Measurements from ENCODE around the gene BGN. TPM values are rescaled to one million over a fixed set of nuclear protein-coding genes. Genes with fewer than 3 reads are reported as not detected.

The BGN gene
- total and polyA plus RNA-seq, 2 donors from 2014 or later, result 164 to 288 TPM

DNA sequence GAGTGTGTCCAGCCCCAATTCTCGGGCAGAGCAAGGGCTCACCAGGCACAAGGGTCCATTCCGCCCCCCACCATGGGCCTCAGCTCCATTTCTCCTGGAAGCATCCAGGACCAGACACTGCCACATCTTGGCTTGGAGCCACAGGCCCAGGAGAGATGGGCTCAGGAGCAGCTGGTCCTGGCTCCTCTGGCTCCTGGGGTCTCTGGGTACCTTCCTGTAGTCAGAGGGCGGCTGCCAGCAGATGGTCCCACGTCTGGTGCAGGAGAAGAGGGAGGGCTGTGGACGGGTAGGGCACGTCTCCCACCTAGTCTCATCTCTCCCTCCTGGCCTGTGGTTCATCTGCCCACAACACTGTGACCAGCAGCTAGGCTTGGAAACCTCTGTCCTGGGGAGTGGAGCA, 30.7 kb downstream of the BGN start:
- no peaks in the 10 kb centered on the region for H3K4me1 ChIP-seq (ENCODE audit: control insufficient read depth in 2 of 3, insufficient read depth in 2 of 3, low read depth in 1 of 3, low read length in 3 of 3)
- H3K36me3 ChIP-seq (ENCODE audit: control insufficient read depth in 2 of 3, insufficient read depth in 3 of 3, low read length in 3 of 3), result no peaks in the 10 kb centered on the region
- no peak for DNase-seq
- H3K9ac ChIP-seq (ENCODE audit: low read length in 3 of 3), result no peak overlapping the region
- H3K4me3 ChIP-seq (ENCODE audit: low read length in 3 of 3), result no peak overlapping the region
- H3K9me3 ChIP-seq (ENCODE audit: control insufficient read depth in 2 of 3, insufficient read depth in 1 of 3, low read length in 3 of 3), result no peaks in the 10 kb centered on the region
- no peak for FAIRE-seq
- intact Hi-C loops (cut with DNase I), result no loop called here
- H3K27me3 ChIP-seq (ENCODE audit: control insufficient read depth, insufficient read depth, low read length), result no peaks in the 10 kb centered on the region
- H3K27ac ChIP-seq (ENCODE audit: low read depth in 2 of 2, low read length in 2 of 2), result no peak overlapping the region
- TF ChIP-seq, protein P1, sequence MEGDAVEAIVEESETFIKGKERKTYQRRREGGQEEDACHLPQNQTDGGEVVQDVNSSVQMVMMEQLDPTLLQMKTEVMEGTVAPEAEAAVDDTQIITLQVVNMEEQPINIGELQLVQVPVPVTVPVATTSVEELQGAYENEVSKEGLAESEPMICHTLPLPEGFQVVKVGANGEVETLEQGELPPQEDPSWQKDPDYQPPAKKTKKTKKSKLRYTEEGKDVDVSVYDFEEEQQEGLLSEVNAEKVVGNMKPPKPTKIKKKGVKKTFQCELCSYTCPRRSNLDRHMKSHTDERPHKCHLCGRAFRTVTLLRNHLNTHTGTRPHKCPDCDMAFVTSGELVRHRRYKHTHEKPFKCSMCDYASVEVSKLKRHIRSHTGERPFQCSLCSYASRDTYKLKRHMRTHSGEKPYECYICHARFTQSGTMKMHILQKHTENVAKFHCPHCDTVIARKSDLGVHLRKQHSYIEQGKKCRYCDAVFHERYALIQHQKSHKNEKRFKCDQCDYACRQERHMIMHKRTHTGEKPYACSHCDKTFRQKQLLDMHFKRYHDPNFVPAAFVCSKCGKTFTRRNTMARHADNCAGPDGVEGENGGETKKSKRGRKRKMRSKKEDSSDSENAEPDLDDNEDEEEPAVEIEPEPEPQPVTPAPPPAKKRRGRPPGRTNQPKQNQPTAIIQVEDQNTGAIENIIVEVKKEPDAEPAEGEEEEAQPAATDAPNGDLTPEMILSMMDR (IDR thresholded peaks at IDR 0.05; ENCODE audit: borderline replicate concordance, extremely low read depth, insufficient read depth), result no peak

DNA sequence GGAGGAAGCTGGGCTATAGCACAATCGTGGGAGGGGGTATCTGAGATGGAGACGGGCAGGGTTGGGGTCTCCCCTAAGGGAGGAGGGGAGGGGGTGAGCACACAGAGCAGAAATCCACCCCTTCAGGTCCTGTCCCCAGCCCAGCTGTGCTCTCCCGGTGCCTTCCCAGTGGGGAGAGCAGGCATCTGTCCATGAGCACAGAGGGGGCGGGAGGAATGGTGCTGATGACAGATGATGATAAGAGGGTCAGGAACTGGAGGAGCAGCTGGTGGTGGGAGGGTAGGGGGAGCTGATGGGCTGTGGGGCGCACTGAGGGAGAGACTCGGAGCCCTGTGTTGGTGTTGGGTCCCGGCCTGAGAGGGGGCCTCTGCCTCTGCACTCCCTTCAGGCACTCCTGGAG, 31.3 kb downstream of the BGN start:
- Histone ChIP-seq H3K27me3 (ENCODE audit: control insufficient read depth, insufficient read depth, low read length) (no peaks in the 10 kb centered on the region), H3K9me3 (ENCODE audit: control insufficient read depth in 2 of 3, insufficient read depth in 1 of 3, low read length in 3 of 3) (no peaks in the 10 kb centered on the region), H3K36me3 (ENCODE audit: control insufficient read depth in 2 of 3, insufficient read depth in 3 of 3, low read length in 3 of 3) (no peaks in the 10 kb centered on the region), H3K27ac (ENCODE audit: low read depth in 2 of 2, low read length in 2 of 2) (no peak overlapping the region), H3K4me1 (ENCODE audit: control insufficient read depth in 2 of 3, insufficient read depth in 2 of 3, low read depth in 1 of 3, low read length in 3 of 3) (no peaks in the 10 kb centered on the region), H3K4me3 (ENCODE audit: low read length in 3 of 3) (no peak overlapping the region), H3K9ac (ENCODE audit: low read length in 3 of 3) (no peak overlapping the region)
- DNase-seq (no peak), FAIRE-seq (no peak)
- intact Hi-C loops (cut with DNase I), result no loop called here
- TF ChIP-seq, protein P1 (IDR thresholded peaks at IDR 0.05; ENCODE audit: borderline replicate concordance, extremely low read depth, insufficient read depth), result no peak

DNA sequence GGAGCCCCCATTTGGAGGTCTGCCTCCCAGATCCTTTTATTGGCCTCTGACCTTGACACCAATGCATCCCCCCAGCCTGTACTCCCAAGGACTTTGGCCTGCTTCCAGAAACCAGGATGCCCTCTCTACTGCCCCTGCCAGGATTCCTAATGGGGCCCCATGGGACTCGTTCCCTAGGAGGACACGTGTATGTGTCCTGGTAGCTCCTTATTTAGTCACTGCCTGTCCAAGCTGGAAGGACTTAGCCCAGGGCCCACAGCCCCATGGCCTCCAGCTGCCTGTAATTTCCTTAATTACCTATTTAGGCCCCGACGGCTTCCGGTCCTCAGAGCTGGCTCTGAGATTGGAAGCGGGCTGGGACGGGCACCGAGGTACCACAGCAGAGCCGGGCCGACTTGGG, 32.0 kb downstream of the BGN start:
- FAIRE-seq, result no peak

More for the DNA sequence above, 32.0 kb downstream of the BGN start:
- TF ChIP-seq, protein P1 (IDR thresholded peaks at IDR 0.05; ENCODE audit: borderline replicate concordance, extremely low read depth, insufficient read depth), result no peak
- no peak overlapping the region for H3K9ac ChIP-seq (ENCODE audit: low read length in 3 of 3)
- no peaks in the 10 kb centered on the region for H3K9me3 ChIP-seq (ENCODE audit: control insufficient read depth in 2 of 3, insufficient read depth in 1 of 3, low read length in 3 of 3)
- H3K4me1 ChIP-seq (ENCODE audit: control insufficient read depth in 2 of 3, insufficient read depth in 2 of 3, low read depth in 1 of 3, low read length in 3 of 3), result no peaks in the 10 kb centered on the region
- H3K27ac ChIP-seq (ENCODE audit: low read depth in 2 of 2, low read length in 2 of 2), result no peak overlapping the region
- intact Hi-C loops (cut with DNase I), result no loop called here
- H3K4me3 ChIP-seq (ENCODE audit: low read length in 3 of 3), result no peak overlapping the region
- no peaks in the 10 kb centered on the region for H3K36me3 ChIP-seq (ENCODE audit: control insufficient read depth in 2 of 3, insufficient read depth in 3 of 3, low read length in 3 of 3)
- DNase-seq, result no peak
- H3K27me3 ChIP-seq (ENCODE audit: control insufficient read depth, insufficient read depth, low read length), result no peaks in the 10 kb centered on the region

Data from kidney (tissue), 14 donors.